Liver (tissue), 9 donors: ENCODE data around the gene LCP1. TPM values are rescaled to one million over a fixed set of nuclear protein-coding genes. Genes with fewer than 3 reads are reported as not detected.

Experiments
- DNase-seq: peaks from one replicate; pipeline ENCODE4 v3.0.0-alpha.2; 2017; ENCODE audit warnings: low spot score
- H3K27ac ChIP-seq, 2 donors: one replicate each; pipeline ENCODE4 v1.7.0; 2013; ENCODE audit warnings: inconsistent platforms in 2 of 2, low read length in 2 of 2, control low read depth in 1 of 2, low read depth in 1 of 2, mild to moderate bottlenecking in 1 of 2
- H3K27me3 ChIP-seq, 4 donors: one replicate each; pipeline versions ENCODE4 v1.6.1 to v1.7.0; 2013; ENCODE audit warnings: low read length in 3 of 4, inconsistent platforms in 1 of 4, mild to moderate bottlenecking in 1 of 4, moderate library complexity in 1 of 4; ENCODE audit not compliant: control insufficient read depth in 4 of 4, insufficient read depth in 4 of 4
- H3K36me3 ChIP-seq, 4 donors: one replicate each; pipeline versions ENCODE4 v1.6.1 to v1.7.0; 2013; ENCODE audit warnings: low read length in 3 of 4, mild to moderate bottlenecking in 3 of 4, low read depth in 1 of 4, moderate library complexity in 1 of 4; ENCODE audit not compliant: control insufficient read depth in 4 of 4, insufficient read depth in 3 of 4
- H3K4me1 ChIP-seq, 4 donors: one replicate each; pipeline versions ENCODE4 v1.6.1 to v1.7.0; 2013; ENCODE audit warnings: low read length in 3 of 4, mild to moderate bottlenecking in 3 of 4, moderate library complexity in 1 of 4; ENCODE audit not compliant: control insufficient read depth in 4 of 4, insufficient read depth in 4 of 4
- H3K4me3 ChIP-seq, 3 donors: one replicate each; pipeline versions ENCODE4 v1.6.1 to v1.7.0; 2013; ENCODE audit warnings: low read length in 3 of 3, control low read depth in 1 of 3, low read depth in 1 of 3, mild to moderate bottlenecking in 1 of 3
- H3K9ac ChIP-seq, 2 donors: one replicate each; pipeline ENCODE4 v1.7.0; 2013; ENCODE audit warnings: low read length in 2 of 2, mild to moderate bottlenecking in 2 of 2, moderate library complexity in 2 of 2, control low read depth in 1 of 2, low read depth in 1 of 2
- H3K9me3 ChIP-seq, 4 donors: one replicate each; pipeline versions ENCODE4 v1.6.1 to v1.7.0; 2013; ENCODE audit warnings: low read length in 3 of 4; ENCODE audit not compliant: control insufficient read depth in 4 of 4
- CTCF ChIP-seq: fragments of 150-350 bp; IDR thresholded peaks from 2 replicates; pipeline ENCODE4 v1.5.1; 2017; ENCODE audit warnings: improper control_type of control experiment, low read depth, low read length; ENCODE audit not compliant: missing input control
- EGR1 ChIP-seq, 2 donors: IDR thresholded peaks; 2 replicates each; pipeline ENCODE4 v1.6.1; 2016 to 2018; ENCODE audit warnings: antibody characterized with exemption in 2 of 2, low read depth in 2 of 2
- FOXA1 ChIP-seq: IDR thresholded peaks from 2 replicates; pipeline ENCODE4 v1.6.1; 2016; ENCODE audit warnings: antibody characterized with exemption
- FOXA2 ChIP-seq: IDR thresholded peaks from 2 replicates; pipeline ENCODE4 v1.6.1; 2016; ENCODE audit warnings: antibody characterized with exemption
- GABPA ChIP-seq, 2 donors: IDR thresholded peaks in 1 of 2; conservative IDR thresholded peaks in 1 of 2; 2 replicates each; pipeline ENCODE4 v1.6.1; 2016; ENCODE audit warnings: antibody characterized with exemption in 2 of 2, mild to moderate bottlenecking in 1 of 2, moderate library complexity in 1 of 2
- HNF4A ChIP-seq, 2 donors: conservative IDR thresholded peaks; 2 replicates each; pipeline ENCODE4 v1.6.1; 2016; ENCODE audit warnings: antibody characterized with exemption in 2 of 2, mild to moderate bottlenecking in 2 of 2
- HNF4G ChIP-seq: IDR thresholded peaks from 2 replicates; pipeline ENCODE4 v1.6.1; 2016; ENCODE audit warnings: antibody characterized with exemption
- JUND ChIP-seq, 2 donors: IDR thresholded peaks; 2 replicates each; pipeline ENCODE4 v1.6.1; 2016; ENCODE audit warnings: antibody characterized with exemption in 2 of 2
- MAX ChIP-seq: IDR thresholded peaks from 2 replicates; pipeline ENCODE4 v1.6.1; 2016; ENCODE audit warnings: antibody characterized with exemption
- NR2F2 ChIP-seq: IDR thresholded peaks from 2 replicates; pipeline ENCODE4 v1.6.1; 2016; ENCODE audit warnings: antibody characterized with exemption
- RAD21 ChIP-seq, 2 donors: IDR thresholded peaks; 2 replicates each; pipeline ENCODE4 v1.6.1; 2016; ENCODE audit warnings: antibody characterized with exemption in 2 of 2, mild to moderate bottlenecking in 2 of 2
- REST ChIP-seq: IDR thresholded peaks from 2 replicates; pipeline ENCODE4 v1.6.1; 2016; ENCODE audit warnings: antibody characterized with exemption, mild to moderate bottlenecking
- RXRA ChIP-seq, 2 donors: IDR thresholded peaks; 2 replicates each; pipeline ENCODE4 v1.6.1; 2017 to 2018; ENCODE audit warnings: antibody characterized with exemption in 2 of 2, mild to moderate bottlenecking in 1 of 2
- SP1 ChIP-seq: IDR thresholded peaks from 2 replicates; pipeline ENCODE4 v1.6.1; 2018; ENCODE audit warnings: antibody characterized with exemption, mild to moderate bottlenecking
- TAF1 ChIP-seq: conservative IDR thresholded peaks from 2 replicates; pipeline ENCODE4 v1.6.1; 2016; ENCODE audit warnings: antibody characterized with exemption, mild to moderate bottlenecking
- YY1 ChIP-seq: IDR thresholded peaks from 2 replicates; pipeline ENCODE4 v1.6.1; 2016; ENCODE audit warnings: antibody characterized with exemption, mild to moderate bottlenecking
- WGBS: extraction: QIAGEN DNeasy Blood & Tissue Kit; methylation state at CpG from one replicate; pipeline ENCODE4 v1.1.7; 2013; 5-methylcytosine and 5-hydroxymethylcytosine counted together
- polyA plus RNA-seq, 2 donors: library from polyadenylated mRNA; stranded (reverse) in 1 of 2; unstranded in 1 of 2; fragments of 200-250 nt in 1 of 2; fragments of >200 nt in 1 of 2; fragmentation: Nextera tagmentation in 1 of 2; extraction: Ambion mirVana in 1 of 2; gene quantifications; one replicate each; pipeline versions ENCODE4 v1.2.1 to v1.2.3, GENCODE V29; 2013 to 2015
- total RNA-seq, 2 donors: library from RNA; depleted of rRNA; stranded (reverse); fragments of >200 nt; gene quantifications; one replicate each; pipeline ENCODE4 v1.2.3, GENCODE V29; 2014
- TF ChIP-seq, protein P1 (sequence below): IDR thresholded peaks from 2 replicates; pipeline ENCODE4 v1.6.1; 2016; ENCODE audit warnings: antibody characterized with exemption
- TF ChIP-seq, protein P2 (sequence below): IDR thresholded peaks from 2 replicates; pipeline ENCODE4 v1.6.1; 2016; ENCODE audit warnings: antibody characterized with exemption
- donor health status: healthy.
- donor health status: healthy.
- donor health status: healthy.
- donor health status: healthy.
- donor health status: healthy.

LCP1 gene
- total and polyA plus RNA-seq, 4 donors, result 12.6 to 90.6 (median 36.0) TPM

DNA sequence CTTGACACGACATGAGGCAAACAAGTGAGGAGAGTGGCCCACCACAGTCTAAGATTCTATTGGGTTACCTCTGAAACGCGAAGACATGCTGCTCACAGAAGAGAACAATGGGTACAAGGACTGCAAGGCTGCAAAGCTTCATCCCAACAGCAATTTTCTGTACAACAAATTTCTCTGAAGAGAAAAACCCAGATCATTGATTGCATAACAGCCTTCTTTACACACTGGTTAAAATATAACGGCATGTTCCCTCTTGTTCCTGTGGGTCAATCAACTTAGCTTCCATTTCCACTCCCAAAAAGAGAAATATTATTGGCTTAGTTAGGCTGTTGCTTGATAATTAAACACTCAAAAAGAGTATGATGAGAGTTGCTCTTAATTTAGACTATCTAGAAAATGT lies 77.1 kb downstream of the LCP1 start, which contains the start of gene CPB2 (continued):
- peak; percentile 94 for TF ChIP-seq REST
- TF ChIP-seq, protein P1, sequence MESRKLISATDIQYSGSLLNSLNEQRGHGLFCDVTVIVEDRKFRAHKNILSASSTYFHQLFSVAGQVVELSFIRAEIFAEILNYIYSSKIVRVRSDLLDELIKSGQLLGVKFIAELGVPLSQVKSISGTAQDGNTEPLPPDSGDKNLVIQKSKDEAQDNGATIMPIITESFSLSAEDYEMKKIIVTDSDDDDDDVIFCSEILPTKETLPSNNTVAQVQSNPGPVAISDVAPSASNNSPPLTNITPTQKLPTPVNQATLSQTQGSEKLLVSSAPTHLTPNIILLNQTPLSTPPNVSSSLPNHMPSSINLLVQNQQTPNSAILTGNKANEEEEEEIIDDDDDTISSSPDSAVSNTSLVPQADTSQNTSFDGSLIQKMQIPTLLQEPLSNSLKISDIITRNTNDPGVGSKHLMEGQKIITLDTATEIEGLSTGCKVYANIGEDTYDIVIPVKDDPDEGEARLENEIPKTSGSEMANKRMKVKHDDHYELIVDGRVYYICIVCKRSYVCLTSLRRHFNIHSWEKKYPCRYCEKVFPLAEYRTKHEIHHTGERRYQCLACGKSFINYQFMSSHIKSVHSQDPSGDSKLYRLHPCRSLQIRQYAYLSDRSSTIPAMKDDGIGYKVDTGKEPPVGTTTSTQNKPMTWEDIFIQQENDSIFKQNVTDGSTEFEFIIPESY, result peak; percentile 84
- TF ChIP-seq EGR1 (IDR thresholded peaks at IDR 0.05; ENCODE audit: low read depth in 2 of 2), result peak in 1 of 2 donors; percentile 81
- peak; percentile 97 for TF ChIP-seq YY1

- peaks cover 2 to 38% (median 22%) of the 10 kb centered on the region in 4 donors for H3K4me1 ChIP-seq
- H3K36me3 ChIP-seq, result peaks cover 0 to 10% (median 5%) of the 10 kb centered on the region in 4 donors
- peak overlapping the region; percentile 75 to 97 (median 91) for H3K4me3 ChIP-seq
- 34% methylated on average over 7 of the region's 7 CpGs for WGBS
- H3K9me3 ChIP-seq, result no peaks in the 10 kb centered on the region
- H3K27ac ChIP-seq, result peak overlapping the region; percentile 75 to 97
- DNase-seq, result no peak
- TF ChIP-seq, protein P1, result no peak
- TF ChIP-seq, protein P2, sequence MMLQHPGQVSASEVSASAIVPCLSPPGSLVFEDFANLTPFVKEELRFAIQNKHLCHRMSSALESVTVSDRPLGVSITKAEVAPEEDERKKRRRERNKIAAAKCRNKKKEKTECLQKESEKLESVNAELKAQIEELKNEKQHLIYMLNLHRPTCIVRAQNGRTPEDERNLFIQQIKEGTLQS, result no peak
- TF ChIP-seq RXRA (IDR thresholded peaks at IDR 0.05), result peak in 1 of 2 donors; percentile 16
- TF ChIP-seq HNF4A (conservative IDR thresholded peaks at IDR 0.05), result no peak
- TF ChIP-seq RAD21 (IDR thresholded peaks at IDR 0.05), result no peak
- TF ChIP-seq CTCF, result no peak
- TF ChIP-seq HNF4G, result no peak
- no peak for TF ChIP-seq EGR1 (IDR thresholded peaks at IDR 0.05; ENCODE audit: low read depth in 2 of 2)
- no peak for TF ChIP-seq REST
- no peak for TF ChIP-seq MAX
- no peak for TF ChIP-seq GABPA (IDR thresholded peaks at IDR 0.05 in 1 of 2, conservative IDR thresholded peaks at IDR 0.05 in 1 of 2)
- TF ChIP-seq SP1, result no peak
- TF ChIP-seq FOXA2, result no peak
- TF ChIP-seq YY1, result peak; percentile 96
- peak; percentile 47 for TF ChIP-seq TAF1
- no peak for TF ChIP-seq FOXA1
- no peak for TF ChIP-seq NR2F2
- TF ChIP-seq JUND (IDR thresholded peaks at IDR 0.05), result no peak
- H3K27me3 ChIP-seq, result no peaks in the 10 kb centered on the region
- peak overlapping the region; percentile 79 to 99 for H3K9ac ChIP-seq
These were observed 78.9 kb downstream of the LCP1 start for GRCh38 chr13:46103037-46103436.
